ENCODE results near the gene SDHAF3.
"Not testable (repeated sequence)": the region's sequence is repeated elsewhere in the genome, so short reads cannot be mapped to it uniquely, and the experiment has no call there.

SDHAF3 gene

DNA sequence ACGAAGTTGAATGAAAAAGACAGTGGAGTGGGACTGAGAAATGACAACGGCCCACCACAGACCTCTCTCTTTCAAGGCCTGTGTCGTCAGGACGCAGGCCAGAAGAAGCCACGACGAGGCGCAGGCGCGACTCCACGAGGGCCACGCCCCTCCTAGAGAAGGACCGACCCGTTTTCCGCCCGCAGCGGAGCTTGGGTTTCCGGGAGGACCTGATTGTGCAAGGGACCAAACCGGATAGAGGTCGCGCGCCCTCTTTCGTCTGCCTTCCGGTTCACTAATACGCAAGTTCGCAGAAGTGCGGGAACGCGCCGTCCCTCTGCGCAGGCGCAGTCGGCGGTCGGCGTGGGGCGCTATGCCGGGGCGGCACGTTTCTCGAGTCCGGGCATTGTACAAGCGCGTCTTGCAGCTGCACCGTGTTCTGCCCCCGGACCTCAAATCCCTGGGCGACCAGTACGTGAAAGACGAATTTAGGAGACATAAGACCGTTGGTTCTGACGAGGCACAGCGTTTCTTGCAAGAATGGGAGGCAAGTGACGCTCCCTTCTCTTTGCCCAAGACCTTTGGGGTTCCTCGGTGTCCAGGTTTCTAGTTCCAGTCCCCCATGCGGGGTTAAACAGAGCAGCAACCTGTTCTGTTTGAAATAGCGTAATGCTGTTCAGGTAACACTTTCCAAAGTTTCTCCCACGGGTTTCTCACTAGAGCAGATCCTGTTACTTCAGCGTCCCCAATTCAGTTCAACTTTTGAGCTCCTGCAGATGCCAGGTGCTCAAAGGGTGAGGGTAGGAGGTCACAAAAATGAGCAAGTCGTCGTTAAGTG is at the start of gene SDHAF3:
SDHAF3 (plus strand) TSS at position 327 of the 817 bp plus-strand sequence; CDS start at position 353, 26 bp downstream.
- DNase-seq: peak; percentile 99

DNA sequence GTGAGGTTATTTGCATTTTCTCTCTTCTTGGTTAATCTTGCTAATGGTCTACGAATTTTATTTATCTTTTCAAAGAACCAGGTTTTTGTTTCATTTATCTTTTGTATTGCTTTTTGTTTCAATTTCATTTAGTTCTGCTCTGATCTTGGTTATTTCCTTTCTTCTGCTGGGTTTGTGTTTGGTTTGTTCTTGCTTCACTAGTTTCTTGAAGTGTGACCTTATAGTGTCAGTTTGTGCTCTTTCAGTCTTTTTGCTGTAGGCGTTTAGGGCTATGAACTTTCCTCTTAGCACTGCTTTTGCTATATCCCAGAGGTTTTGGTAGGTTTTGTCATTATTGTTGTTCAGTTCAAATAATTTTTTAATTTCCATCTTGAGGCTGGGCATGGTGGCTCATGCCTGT is 45.5 kb upstream of the SDHAF3 start:
- not testable (repeated sequence) for DNase-seq

DNA sequence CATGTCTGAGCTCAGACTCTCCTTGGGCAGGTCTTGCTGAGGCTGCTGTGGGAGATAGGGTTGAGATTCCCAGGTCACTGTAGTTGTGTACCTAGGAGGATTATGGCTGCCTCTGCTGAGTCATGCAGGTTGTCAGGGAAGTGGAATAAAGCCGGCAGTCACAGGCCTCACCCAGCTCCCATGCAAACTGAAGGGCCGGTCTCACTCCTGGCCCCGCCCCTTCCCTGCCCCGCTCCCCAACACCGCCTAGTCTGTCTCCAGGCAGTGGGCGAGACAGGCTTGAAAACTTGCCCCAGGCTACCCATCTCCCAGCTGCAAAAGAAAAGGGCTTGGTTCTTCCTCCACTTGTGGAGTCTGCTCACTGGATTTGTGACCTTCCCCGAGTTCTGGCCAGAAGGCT is 41.6 kb upstream of the SDHAF3 start:
- no peak for DNase-seq

DNA sequence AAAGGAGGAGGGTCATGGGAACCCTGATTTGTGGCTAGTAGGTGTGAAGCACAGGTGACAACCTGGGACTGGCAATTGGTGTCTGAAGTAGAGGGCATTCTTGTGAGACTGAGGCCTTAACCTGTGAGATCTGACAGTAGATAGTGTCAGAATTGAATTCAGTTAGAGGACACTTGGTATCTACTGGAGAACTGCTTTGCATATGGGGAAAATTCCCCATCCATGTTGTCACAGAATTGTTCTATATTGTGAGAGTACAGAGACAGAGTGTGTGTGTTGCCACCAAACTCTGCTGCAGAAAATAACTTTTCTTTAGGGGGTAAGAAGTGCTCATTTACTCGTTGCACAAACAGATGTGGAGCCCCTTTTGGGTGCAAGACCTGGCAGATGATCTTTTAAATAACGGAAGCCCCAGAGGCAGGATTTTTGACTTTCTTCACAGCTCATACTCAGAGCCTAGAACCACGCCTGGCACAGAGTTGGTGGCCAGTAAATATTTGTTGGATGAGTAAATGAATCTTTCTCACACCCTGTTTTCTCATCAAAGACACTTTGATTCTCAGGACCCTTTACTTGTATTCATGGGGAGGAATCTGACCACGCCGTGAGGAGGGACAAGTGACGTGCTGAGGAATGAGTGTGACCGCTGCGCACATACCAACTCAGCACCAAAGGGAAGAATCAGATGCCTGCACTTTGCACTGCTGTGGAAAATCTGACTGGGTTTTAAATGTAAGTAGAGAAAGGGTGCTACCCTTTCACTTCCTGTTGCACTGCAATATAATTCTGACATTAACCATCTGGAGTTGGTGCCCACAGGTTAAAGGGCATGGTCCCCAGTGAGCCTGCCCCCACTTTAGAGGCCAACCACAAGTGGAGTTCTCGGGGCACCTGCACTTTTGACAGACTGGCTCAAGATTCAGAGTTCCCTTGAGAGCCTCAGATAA is 39.2 kb upstream of the SDHAF3 start:
- no peak for DNase-seq

DNA sequence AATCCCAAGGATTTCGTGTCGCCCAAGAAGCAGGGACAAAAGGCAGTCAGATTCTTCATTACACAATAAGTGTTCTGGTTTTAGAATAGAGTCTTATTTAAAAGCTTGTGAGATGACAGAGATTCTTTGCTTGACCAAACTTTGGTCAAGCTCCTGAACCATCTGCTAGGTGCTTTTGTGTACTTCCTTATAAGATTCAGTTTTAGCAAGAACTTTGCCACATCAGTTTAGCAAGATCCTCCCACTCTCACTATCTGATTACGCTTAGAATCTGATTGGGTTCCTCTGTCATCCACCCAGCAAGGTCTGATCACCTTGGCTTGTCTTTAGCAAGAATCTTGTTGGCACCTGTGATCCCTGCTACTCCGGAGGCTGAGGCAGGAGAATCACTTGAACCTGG is 38.2 kb upstream of the SDHAF3 start:
- no peak for DNase-seq

DNA sequence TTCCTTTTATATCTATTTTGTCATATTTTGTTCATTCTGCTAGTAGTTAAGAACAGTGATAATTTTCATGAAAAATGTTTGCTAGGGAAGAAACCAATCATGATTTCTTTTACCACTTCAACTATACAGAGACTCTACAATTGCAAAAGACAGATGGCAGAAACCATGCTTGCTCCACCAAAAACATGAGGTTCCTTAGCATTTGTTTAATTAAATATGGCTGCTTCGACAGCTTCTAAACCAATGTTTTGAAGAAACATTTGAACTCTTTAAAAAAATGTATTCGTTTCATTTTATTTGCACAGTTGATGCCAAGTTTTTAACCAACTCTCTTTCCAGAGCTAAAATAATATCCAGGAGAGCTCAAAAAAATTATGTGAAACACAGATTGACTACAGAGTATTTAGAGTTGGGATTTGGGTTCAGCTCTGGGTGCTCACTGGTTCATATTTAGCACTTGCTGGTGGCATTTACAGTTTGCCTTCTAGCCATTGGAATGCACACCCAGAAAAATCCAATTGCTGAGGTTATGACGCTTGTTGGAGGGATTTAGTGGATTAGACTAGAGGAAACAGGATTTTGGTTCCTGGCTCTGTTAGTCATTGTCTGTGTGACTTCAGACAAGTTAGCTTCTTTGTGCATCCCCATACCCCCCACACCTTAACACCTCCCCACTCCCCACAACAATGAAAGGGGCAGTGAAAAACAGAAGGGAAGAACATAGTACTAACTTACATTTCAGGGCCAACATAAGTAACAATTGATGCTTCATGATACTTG is 35.8 kb upstream of the SDHAF3 start:
- no peak for DNase-seq

GRCh38 chr7:97088364-97088763 is 29.1 kb upstream of the SDHAF3 start:
- no peak for DNase-seq

- no peak for DNase-seq
Measured at GRCh38 chr7:97089771-97090170, 27.7 kb upstream of the SDHAF3 start.

DNA sequence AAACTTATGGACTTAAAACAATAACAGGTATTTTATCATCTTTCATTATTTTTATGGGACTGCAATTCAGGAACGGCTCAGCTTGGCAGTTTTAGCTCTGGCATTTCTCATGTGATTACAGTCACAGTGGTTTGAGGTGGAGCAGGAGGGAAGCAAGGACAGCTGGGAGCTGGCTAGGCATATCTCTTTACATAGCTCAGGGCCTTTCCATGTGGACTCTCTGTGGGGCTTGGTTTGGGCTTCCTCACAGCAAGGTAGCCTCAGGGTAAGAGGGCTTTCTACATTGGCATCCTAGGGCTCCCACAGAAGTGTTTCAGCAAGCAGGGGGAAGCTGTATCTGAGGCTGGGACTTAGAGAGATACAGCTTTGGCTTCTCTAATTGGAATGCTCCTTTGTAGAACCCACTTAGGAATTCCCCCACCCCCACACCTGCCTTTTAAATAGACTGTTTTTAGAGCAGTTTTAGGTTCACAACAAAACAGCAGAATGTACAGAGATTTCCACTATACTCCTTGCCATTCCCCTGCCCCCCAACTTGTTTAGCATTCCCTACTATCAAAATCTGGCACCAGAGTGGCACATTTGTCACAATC is 26.6 kb upstream of the SDHAF3 start:
- no peak for DNase-seq

DNA sequence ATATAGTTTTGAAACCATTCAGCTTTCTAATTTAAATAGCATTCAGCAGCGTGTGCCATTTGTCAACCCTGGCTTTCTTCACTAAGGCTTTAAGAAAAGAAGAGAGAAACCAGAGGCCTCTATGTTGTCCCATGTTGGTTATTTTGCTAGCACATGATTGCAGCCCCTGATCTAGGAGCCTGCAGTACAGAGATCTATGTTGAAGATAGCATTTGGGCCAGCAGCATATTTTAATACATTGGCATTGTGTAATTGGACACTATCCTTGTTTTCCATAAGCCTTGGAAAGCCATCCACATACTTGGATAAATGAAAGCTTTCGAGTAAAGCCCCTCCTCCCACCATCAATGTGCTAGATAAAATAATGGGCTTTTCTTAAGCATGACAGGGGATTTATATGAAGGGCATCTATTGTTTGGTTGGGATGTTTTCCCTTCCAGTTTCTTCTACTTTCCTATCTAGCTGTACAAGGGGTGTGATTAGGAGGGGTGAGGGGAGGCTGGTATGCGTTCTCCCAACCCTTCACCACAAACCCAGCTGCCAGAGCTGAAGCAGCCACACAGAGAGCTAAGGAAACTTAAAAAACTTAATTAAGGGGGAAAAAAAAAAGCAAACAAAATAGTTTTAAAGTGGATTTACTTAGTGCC is 23.1 kb upstream of the SDHAF3 start:
- DNase-seq: no peak

DNA sequence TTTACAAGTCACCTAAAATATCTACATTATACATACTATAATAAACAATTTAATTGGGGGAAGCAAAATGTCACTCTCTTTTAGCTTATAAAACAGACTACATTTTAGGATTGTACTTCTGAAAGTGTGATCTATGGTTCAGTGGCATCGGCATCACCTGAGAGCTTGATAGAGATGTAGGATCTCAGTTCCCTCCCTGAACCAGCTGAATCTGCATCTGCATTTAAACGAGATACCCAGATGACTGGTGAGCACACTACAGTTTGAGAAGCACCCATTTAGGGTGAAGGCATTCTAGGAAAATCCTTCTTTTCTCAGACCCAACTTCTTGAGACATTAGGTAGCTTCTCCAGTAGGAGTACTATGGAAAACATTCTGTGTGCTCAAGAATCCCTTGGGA is 21.5 kb upstream of the SDHAF3 start:
- DNase-seq: no peak

GRCh38 chr7:97096661-97097060 is 20.8 kb upstream of the SDHAF3 start:
- DNase-seq: no peak

DNA sequence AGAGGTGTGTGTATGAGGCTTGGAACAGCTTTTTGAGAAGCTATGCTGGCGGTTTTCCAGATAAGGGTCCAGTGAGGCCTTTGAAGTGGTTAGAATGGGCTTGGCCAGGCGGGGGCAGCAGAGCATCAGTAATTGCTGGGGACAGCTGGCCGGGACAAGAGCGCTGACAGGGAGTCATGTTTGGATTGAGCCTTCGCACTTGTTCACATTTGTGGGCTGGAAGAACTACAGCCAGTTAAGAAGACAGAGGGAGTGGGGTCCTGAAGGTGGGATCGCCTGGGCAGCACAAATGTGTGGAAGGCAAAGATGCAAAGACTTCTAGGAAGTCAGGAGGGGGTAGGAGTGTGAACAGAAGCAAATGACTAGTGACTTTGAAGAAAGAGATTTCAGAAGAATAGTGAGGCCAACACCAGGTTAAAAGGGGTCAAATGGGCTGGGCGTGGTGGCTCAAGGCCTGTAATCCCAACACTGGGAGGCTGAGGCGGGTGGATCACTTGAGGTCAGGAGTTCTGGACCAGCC is 12.7 kb upstream of the SDHAF3 start:
- DNase-seq: peak; percentile 76

- no peak for DNase-seq
Measured at GRCh38 chr7:97107192-97107800, 10.2 kb upstream of the SDHAF3 start.

GRCh38 chr7:97116308-97116707 is 1.2 kb upstream of the SDHAF3 start:
- DNase-seq: no peak

GRCh38 chr7:97117035-97117371 is 495 bp upstream of the SDHAF3 start:
- DNase-seq: no peak

DNA sequence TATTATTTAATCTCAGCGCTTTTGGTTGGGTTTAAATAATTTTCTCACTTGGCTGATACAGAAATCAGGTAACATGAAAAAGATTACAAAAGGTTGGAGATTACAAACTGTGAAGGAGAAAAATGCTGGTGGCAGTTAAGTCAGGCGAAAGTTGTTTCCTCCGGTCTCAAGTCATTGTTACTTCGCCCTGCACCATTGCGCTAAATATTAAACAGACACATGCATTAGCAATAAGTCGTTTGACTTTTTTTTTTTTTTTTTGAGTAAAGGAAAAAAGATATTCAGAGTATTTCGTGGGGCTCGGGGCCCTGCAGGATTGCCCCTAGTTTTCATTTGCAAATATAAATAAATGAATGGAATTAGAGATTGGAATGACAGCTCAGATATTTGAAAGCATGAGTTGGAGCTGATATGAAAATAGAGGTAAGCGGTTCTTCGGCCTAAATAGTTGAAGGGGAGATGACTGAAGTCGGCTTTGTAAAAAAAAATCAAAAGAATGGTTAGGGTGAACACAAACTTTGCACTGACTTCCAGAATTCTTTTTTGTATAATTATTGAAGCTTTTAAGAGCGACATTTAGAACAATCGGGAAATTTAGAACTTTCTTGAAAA is 914 bp downstream of the SDHAF3 start:
- DNase-seq: no peak

DNA sequence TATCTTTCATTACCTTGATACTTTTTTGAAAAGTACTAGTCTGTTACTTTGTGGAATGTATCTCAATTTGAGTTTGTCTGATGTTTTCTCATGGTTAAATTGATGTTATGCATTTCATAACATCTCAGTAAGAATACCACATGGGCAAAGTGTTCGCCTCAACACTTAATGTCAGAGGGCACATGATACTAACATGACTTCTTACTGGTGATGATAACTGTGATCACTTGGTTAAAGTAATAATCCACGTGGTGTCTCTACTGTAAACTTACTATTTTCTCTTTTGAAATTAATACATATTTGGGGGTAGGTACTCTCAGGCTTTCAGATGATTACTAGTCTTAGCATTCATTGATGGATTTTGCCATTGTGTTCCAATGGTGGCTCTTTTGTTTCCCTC is 2.2 kb downstream of the SDHAF3 start:
- no peak for DNase-seq

DNA sequence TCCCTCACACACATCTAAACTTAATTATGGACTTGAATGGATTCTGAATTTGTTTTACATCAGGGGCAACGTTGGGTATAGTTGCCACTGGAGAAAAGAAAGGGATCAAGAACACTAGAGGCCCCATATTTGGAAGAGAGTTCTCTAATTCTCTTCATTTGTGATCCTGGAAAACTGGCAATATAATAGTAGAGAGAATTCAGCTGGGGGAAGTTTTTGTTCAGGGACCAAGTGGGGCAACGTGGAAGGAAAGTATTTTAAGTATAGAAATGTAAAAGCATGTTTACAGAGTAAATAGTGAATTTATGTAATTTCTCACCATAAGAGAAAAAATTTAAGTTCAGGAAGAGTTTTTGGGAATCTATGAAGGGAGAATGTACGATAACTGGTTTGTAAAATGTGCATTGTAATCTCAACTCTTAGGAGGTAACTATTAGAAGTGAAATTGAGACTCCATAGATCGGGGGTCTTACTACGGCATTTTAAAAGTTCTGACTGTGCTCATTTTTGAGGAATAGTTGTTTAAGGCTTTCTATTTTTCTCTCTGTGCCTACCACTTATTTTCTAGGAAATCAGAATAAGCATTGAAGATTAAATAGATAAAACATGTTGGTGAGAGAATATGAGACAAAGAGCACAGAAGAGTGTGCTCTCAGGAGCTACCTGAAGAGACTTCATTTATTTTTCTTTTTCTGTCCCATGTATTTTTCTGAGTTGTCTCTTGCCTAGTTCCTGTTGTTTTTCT is 3.4 kb downstream of the SDHAF3 start:
- no peak for DNase-seq

DNA sequence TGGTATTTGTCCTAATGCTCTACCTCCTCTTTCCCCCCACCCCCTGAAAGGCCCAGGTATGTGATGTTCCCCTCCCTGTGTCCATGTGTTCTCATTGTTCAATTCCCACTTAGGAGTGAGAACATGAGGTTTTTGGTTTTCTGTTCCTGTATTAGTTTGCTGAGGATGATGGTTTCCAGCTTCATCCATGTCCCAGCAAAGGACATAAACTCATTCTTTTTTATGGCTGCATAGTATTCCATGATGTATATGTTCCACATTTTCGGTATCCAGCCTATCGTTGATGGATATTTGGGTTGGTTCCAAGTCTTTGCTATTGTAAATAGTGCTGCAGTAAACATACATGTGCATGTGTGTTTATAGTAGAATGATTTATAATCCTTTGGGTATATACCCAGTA is 5.6 kb downstream of the SDHAF3 start:
- DNase-seq: not testable (repeated sequence)
